K562 (cell line): ENCODE data around the gene PRCD. TPM values are rescaled to one million over a fixed set of nuclear protein-coding genes. Genes with fewer than 3 reads are reported as not detected.

Experiments
- polyA plus RNA-seq, 8 experiments: library from polyadenylated mRNA; depleted of rRNA in 4 of 8; stranded (reverse) in 5 of 8; unstranded in 3 of 8; fragments of >200 nt; fragmentation: Nextera tagmentation in 2 of 8; fragmentation: Illumina TruSeq in 1 of 8; extraction: Ambion mirVana in 2 of 8; extraction: Trizol in 1 of 8; gene quantifications; 2 replicates each; pipeline versions ENCODE4 v1.2.1 to v1.2.3, GENCODE V29; 2011 to 2014; ENCODE audit warnings: inconsistent platforms in 1 of 8, missing spikeins in 1 of 8
- total RNA-seq, 7 experiments: library from RNA; depleted of rRNA in 6 of 7; stranded (reverse); fragments of >200 nt in 6 of 7; fragmentation: Illumina TruSeq in 2 of 7; extraction: Trizol in 2 of 7; gene quantifications; 2 replicates each; pipeline versions ENCODE4 v1.2.1 to v1.2.3, GENCODE V29; 2011 to 2021; ENCODE audit warnings: low replicate concordance in 1 of 7
- TF ChIP-seq, protein P1 (sequence below), 3 experiments: IDR thresholded peaks in 2 of 3; conservative IDR thresholded peaks in 1 of 3; 2 replicates each; pipeline ENCODE4 v1.5.1; 2011 to 2012; ENCODE audit warnings: low read length in 3 of 3, mild to moderate bottlenecking in 3 of 3, control low read depth in 2 of 3, improper control_type of control experiment in 1 of 3, inconsistent platforms in 1 of 3, low read depth in 1 of 3, mixed read lengths in 1 of 3, moderate library complexity in 1 of 3; ENCODE audit not compliant: insufficient read depth in 2 of 3
- TF ChIP-seq, protein P2 (sequence below), 2 experiments: fragments of 450-650 bp; formaldehyde crosslinking in 1 of 2; IDR thresholded peaks; 2 replicates each; pipeline versions ENCODE4 v1.4.0 to v1.6.1; 2014 to 2020; ENCODE audit warnings: mild to moderate bottlenecking in 2 of 2, borderline replicate concordance in 1 of 2, low read depth in 1 of 2

The PRCD gene
- total and polyA plus RNA-seq, 9 of the 15 experiments (the other 6 are each of a cell fraction or from before 2014, with no cell fraction given), result 0.20 to 0.25 (median 0.21) TPM; not detected in 6

DNA sequence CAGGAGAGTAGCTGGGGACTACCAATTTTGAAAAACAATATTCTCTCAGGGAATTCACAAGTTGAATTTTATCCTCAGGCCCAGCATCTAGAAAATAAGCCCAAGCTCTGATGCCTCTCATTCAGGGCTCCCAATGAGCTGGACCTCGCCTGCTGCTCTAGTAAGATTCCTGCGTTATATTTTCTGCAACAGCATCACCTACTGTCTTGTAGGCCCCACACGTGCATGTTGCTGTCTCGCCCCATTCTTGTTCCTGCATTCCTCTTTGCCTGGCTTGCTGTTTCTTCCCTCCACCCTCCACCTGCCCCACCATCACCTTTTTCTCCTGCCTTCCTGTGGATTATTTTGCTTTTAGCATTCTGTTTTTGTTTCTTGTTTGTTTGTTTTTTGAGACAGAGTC is 54.1 kb downstream of the PRCD start (continued):
- TF ChIP-seq, protein P1, sequence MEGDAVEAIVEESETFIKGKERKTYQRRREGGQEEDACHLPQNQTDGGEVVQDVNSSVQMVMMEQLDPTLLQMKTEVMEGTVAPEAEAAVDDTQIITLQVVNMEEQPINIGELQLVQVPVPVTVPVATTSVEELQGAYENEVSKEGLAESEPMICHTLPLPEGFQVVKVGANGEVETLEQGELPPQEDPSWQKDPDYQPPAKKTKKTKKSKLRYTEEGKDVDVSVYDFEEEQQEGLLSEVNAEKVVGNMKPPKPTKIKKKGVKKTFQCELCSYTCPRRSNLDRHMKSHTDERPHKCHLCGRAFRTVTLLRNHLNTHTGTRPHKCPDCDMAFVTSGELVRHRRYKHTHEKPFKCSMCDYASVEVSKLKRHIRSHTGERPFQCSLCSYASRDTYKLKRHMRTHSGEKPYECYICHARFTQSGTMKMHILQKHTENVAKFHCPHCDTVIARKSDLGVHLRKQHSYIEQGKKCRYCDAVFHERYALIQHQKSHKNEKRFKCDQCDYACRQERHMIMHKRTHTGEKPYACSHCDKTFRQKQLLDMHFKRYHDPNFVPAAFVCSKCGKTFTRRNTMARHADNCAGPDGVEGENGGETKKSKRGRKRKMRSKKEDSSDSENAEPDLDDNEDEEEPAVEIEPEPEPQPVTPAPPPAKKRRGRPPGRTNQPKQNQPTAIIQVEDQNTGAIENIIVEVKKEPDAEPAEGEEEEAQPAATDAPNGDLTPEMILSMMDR (IDR thresholded peaks at IDR 0.05 in 2 of 3, conservative IDR thresholded peaks at IDR 0.05 in 1 of 3; ENCODE audit: insufficient read depth in 2 of 3, low read depth in 1 of 3, low read length in 3 of 3), result peak; percentile 14 to 40 (median 26); a peak in 3 of 6 replicates
- TF ChIP-seq, protein P2, sequence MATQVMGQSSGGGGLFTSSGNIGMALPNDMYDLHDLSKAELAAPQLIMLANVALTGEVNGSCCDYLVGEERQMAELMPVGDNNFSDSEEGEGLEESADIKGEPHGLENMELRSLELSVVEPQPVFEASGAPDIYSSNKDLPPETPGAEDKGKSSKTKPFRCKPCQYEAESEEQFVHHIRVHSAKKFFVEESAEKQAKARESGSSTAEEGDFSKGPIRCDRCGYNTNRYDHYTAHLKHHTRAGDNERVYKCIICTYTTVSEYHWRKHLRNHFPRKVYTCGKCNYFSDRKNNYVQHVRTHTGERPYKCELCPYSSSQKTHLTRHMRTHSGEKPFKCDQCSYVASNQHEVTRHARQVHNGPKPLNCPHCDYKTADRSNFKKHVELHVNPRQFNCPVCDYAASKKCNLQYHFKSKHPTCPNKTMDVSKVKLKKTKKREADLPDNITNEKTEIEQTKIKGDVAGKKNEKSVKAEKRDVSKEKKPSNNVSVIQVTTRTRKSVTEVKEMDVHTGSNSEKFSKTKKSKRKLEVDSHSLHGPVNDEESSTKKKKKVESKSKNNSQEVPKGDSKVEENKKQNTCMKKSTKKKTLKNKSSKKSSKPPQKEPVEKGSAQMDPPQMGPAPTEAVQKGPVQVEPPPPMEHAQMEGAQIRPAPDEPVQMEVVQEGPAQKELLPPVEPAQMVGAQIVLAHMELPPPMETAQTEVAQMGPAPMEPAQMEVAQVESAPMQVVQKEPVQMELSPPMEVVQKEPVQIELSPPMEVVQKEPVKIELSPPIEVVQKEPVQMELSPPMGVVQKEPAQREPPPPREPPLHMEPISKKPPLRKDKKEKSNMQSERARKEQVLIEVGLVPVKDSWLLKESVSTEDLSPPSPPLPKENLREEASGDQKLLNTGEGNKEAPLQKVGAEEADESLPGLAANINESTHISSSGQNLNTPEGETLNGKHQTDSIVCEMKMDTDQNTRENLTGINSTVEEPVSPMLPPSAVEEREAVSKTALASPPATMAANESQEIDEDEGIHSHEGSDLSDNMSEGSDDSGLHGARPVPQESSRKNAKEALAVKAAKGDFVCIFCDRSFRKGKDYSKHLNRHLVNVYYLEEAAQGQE (IDR thresholded peaks at IDR 0.05; ENCODE audit: borderline replicate concordance), result peak; percentile 28; the same call in 1 of the 2 replicates
- TF ChIP-seq, protein P2 (CRISPR knock-in tag; IDR thresholded peaks at IDR 0.05; ENCODE audit: low read depth), result no peak
- TF ChIP-seq, all 486 proteins: peak for 5
